ENCODE data around the gene OPRL1.

Gene OPRL1

DNA sequence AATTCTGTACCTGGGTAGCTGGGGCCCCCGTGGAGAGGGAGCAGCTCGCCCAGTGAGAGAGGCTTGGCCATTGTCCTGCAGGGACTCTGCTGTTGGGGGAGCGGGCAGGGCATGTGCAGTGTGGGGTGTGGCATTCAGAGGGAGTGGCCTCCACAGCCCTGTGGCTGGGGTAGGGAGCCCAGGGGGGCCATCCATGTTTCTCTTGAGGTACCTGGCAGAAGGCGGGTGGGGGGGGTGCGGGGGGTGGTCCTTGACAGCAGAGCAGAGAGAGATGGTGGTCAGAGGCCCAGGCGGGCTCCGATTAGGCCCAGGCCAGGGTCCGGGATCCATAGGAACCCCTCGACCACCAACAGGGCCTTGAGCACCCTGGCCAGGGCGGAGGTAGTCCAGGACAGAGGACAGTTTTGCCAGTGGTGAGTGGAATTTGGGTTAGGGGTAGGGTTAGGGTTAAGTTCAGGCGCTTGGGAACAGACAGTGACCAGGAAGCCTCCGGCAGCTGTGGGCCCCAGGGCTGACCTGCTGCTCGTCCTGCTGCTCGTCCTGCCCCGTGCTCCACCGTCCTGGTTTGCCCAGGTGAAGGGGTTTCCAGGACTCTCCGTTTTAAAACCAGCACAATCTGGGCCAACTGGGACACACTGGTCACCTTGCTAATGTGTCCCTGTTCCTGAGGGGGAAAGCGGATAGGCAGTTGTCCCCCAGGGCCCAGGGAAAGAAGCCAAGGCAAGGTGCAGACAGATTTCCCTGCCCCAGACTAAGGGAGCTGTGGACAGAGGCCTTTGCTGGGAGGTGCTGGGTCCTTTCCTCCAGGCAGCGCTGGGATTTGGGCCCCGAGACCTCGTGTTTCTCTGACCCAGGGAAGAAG is 59.5 kb downstream of the OPRL1 start:
- TF ChIP-seq CTCF (conservative IDR thresholded peaks at IDR 0.05; ENCODE audit: low read depth), result no peak
- no peak overlapping the region for H3K27ac ChIP-seq
- ChIA-PET POLR2A (ENCODE audit: low non-redundant PET) (no interaction called here), CTCF (interaction anchor here (1.1 kb wide), 1 partner anchor 56 kb away, joined by 5 read pairs; no protein-coding TSS in a partner anchor)
- DNase-seq (ENCODE audit: low spot score), result no peak

DNA sequence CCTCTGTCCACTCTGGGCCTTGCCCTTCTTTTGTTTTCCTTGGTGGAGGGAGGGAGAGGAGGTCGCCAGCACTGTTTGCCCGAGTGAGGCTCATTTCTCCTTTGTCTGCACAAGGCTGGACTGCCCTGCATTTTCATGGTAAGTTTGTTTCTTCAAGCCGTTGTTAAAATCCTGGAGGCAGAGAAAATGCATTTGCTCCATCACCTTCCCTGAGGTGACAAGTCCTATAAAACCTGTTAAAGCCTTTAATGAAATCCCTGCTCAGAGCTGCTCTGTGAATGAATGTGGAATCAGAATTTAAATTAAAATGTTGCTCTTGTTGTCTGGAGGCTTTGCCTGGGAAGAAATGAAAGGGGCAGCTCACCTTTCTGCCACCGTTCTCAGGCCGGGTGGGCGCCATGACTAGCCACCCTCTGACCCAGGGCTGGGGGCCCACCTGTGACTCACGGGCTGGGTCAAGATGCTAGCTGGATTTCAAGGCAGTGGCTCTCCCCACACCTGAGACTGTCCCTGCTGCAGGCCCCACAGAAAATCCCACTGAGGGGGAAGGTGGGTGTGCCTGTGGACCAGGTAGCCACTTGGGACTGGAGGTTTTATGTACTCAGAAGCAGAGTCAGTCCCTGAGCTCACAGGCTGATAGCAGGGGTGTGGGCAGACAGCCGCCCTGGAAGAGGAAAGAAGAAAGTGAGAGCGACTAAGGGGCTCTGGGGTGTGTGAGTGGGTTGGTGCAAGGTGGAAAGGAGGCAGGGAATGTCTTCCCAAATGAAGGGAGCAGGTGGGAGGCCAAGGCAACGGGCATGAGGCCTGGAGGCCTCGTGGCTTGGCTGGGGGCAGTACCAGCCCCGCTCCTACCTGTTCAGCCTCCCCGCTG is 60.4 kb downstream of the OPRL1 start:
- DNase-seq (ENCODE audit: low spot score), result no peak
- H3K27ac ChIP-seq, result no peak overlapping the region
- ChIA-PET CTCF (interaction anchor here (0.9 kb wide), 1 partner anchor 57 kb away, joined by 4 read pairs; no protein-coding TSS in a partner anchor), POLR2A (ENCODE audit: low non-redundant PET) (no interaction called here)
- no peak for TF ChIP-seq CTCF (conservative IDR thresholded peaks at IDR 0.05; ENCODE audit: low read depth)

GRCh38 chr20:64140956-64141355 is 61.1 kb downstream of the OPRL1 start:
- CTCF ChIA-PET, result interaction anchor here (0.9 kb wide), 1 partner anchor 57 kb away, joined by 4 read pairs; no protein-coding TSS in a partner anchor
- TF ChIP-seq CTCF (conservative IDR thresholded peaks at IDR 0.05; ENCODE audit: low read depth), result no peak
- POLR2A ChIA-PET (ENCODE audit: low non-redundant PET), result interaction anchor here (0.5 kb wide), 1 partner anchor 115 kb away, joined by 4 read pairs; the partner anchor contains the start of gene PCMTD2
- no peak for DNase-seq (ENCODE audit: low spot score)
- H3K27ac ChIP-seq, result no peak overlapping the region

DNA sequence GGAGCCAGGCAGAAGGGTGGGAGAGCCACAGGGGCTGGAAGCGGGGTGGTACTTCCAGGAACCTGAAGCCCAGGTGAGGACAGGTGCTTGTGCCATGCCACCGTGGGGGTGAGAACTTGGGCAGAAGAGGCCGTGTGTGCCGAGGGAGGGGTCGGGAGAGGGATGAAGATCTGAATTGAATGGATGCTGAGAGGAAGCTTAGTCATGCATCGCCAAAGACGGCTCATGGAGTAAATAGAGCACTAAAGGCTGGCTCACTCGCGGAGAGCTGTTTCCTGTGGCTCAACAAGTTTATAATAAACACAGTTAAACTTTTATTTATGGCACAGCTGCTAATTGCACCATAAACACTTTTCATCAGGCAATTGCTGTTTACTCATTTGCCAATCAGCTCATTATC is 62.7 kb downstream of the OPRL1 start:
- ChIA-PET POLR2A (ENCODE audit: low non-redundant PET) (no interaction called here), CTCF (interaction anchor here (0.7 kb wide), 1 partner anchor 29 kb away, joined by 3 read pairs; no protein-coding TSS in a partner anchor)
- no peak overlapping the region for H3K27ac ChIP-seq
- no peak for TF ChIP-seq CTCF (conservative IDR thresholded peaks at IDR 0.05; ENCODE audit: low read depth)
- DNase-seq (ENCODE audit: low spot score), result no peak

GRCh38 chr20:64143018-64143801 is 63.3 kb downstream of the OPRL1 start:
- POLR2A ChIA-PET (ENCODE audit: low non-redundant PET), result no interaction called here
- no peak for DNase-seq (ENCODE audit: low spot score)
- CTCF ChIA-PET, result interaction anchor here (0.7 kb wide), 1 partner anchor 30 kb away, joined by 3 read pairs; no protein-coding TSS in a partner anchor
- TF ChIP-seq CTCF (conservative IDR thresholded peaks at IDR 0.05; ENCODE audit: low read depth), result no peak
- H3K27ac ChIP-seq, result no peak overlapping the region

Measured in RWPE1 (cell line).